GM19468 (cell line): Measurements from ENCODE around the gene AIM2.

ENCODE experiments used
- ATAC-seq: cut with Tn5 transposase; IDR thresholded peaks from one replicate; pipeline ENCODE4 v1.9.1; 2021; ENCODE audit warnings: mild to moderate bottlenecking, moderate library complexity, moderate number of reproducible peaks; ENCODE audit not compliant: unreplicated experiment; ENCODE audit errors: extremely low read depth

AIM2 gene

DNA sequence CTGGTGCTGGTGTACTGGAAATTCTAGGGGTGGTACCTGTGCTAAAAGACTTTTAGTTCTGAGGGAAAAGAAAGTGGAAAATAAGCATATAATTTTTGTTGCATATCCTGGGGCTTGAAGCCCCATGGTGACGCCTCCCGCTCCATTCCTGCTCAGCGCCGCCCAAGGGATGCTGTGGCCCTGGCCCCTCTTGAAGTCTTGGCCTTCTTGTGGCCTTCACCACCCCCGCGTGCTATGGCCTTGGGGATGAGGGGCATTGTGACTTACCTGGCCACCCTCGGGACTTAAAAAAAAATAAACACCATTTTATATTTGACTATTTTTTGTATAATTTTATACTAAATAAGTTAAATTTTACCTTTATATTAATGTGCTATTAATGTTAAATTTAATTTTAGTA lies 51.5 kb downstream of the AIM2 start:
- ATAC-seq, result no peak

DNA sequence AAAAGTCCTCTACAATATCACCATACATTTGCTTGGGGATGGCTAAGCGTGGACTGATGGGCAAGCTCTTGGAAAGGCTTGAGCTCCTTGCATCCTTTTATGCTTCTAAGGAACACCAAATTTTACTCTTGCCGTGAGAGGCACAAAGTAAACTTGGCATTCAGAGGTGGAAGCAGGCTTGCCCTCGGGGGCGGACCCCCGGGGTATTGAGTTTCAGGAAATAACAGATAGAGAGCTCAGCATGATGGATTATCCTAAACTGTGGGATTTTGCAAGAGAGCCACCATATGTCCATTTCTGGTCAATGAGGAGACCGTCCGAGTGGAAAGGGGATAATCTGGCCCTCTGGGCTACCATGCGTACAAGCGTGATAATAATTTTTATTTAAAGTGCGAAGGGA lies 52.8 kb downstream of the AIM2 start:
- no peak for ATAC-seq

GRCh38 chr1:159015440-159015909 lies 61.1 kb downstream of the AIM2 start:
- peak; percentile 92 for ATAC-seq

DNA sequence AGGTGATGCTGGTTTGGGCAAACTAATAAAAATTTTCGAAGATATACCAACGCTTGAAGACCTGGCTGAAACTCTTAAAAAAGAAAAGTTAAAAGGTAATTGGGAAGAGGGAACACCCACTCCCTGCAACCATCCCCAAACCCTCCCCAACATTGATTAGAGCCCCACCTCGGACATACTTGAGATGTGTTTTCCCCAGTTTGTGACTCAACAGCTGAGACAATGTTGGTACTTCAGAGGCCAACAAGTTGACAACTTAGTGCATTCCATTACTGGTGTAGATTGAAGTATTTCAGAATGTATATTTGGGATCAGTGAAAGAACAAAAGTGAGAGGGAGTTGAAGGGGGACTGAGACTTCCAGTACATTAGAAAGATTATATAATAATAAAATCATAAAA lies 61.7 kb downstream of the AIM2 start:
- ATAC-seq, result no peak

DNA sequence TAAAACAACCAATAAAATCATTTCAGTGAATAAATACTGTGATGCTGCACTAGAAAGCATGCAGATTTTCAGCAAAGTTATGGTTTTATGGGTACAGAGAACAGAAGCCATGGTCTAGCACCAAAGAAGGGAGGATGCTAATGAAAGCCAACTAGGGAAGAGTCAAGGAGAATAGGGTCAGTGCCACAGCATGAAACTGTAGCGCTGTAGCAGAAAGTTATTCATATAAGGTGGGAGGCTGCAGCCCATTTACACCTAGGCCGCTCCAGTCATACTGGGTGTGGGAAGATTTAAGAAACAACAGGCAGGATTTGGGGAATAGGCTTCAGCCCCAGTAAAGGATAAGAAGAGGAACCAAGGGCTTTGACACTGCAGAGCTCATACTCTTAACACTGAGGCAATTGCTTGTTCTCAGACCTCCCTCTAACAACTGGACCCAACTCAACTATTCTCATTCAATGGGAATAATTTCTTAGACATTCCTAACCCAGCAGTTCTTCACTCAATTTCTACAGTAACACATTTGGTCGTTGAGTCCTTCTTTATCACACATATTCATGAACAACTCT lies 62.5 kb downstream of the AIM2 start:
- no peak for ATAC-seq

DNA sequence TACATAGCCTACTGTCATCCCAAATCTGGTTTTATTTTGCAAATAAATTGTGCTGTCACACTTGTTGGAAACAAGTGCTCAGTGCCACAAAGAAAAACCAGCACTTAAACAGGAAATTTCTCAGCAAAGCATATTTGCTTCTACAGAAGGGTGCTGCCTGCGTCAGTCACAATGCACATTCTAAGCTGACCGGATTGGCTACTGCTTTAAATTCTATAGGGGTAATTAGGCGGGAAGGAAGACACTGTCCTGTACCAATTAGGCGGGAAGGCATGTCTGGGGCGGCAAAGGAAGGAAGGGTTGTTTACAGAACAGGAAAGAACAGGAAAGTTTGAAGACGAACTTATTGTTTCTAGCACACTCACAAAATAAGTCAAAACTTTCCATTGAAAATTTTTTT lies 64.1 kb downstream of the AIM2 start:
- ATAC-seq, result peak; percentile 17
